DMS53 treated with DMSO at 0.1 percent for 48 hours (cell line): ENCODE measurements around the gene TM4SF4.
A peak's percentile ranks its signal among the peaks of the same experiment; 100 is the strongest.

ENCODE experiments used
- DNase-seq: peaks from one replicate; lab custom pipeline; 2025; ENCODE audit not compliant: unreplicated experiment; lab: John Stamatoyannopoulos, UW

Gene TM4SF4

DNA sequence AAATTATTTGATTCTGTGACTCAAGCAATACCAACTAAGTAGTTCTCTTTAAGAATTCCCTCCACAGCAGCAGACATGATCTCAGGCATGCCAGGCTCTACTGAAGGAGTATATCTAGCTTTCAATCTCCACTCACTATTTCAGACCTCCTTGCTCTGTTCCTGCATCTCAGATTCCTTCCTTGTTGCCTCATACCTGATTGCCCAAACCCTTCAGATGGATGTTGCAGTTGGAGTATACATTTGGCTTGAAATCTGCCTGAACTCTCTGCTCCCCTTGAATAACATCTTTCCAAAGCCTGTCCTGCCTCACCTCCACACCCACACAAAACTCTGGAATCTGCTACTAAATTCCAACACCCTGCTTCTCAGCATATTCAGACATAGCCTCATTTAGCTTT, 19.8 kb upstream of the TM4SF4 start:
- DNase-seq = no peak

DNA sequence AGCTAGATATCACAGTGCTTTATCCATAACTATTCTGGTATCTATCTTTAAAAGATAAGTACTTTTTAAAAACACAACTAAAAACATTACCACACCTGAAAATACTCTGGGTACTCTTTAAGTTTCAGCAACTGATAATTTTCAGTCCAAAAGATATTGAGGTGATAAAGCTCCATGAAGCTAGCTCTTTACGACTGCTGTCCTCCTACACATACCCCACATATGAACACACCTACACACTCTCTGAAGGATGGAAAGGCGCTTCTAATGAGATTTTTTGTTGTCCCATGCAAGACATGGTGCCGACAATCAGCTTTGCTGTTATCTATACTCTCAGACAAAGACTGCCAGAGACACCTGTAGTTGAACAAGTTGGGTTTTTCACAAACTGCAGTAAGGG, 19.1 kb upstream of the TM4SF4 start:
- no peak for DNase-seq

DNA sequence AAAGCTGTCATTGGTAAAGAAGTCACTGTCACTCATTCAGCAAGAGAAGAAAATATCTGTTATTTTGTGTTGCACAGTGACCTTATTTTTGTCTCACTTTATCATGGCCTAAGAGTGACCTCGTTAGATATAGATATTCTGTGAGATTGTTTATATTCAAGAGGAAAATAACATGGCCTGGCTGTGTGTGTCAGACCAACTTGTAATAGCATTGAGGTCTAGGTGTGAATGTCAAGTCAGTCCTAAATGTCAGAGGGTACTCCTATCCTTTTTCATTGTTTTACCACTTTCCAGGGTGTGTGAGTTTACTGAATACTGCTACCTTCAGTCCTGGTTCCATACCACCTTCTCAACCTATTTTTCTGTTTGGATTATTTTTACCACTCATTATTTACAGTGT, 18.5 kb upstream of the TM4SF4 start:
- DNase-seq = no peak

DNA sequence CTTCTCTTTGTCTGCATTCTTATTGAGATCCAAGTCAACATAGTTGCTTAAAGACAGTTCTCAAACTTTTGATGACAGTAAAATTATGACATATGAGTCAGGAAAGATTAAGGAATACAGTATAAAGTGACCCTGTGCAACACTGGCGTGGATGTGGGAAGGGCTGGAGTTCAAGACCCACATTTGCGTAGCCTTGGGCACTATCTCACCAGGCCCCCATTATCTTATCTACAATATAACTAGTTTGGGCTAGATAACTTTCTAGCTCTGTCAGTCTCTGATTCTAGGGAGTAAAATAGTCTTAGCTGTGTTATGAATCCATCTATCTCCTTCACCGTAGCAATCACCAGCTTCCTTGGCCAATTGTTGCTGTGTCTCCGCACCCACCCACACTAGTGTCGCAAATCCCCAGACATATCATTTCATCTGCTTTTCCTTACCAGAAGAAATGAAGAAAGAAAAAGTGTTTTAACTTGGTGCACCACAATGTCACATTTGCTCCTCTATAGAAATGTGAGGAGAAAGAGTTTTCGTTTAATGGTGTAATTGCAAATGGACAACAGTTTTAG, 14.9 kb upstream of the TM4SF4 start:
- no peak for DNase-seq

DNA sequence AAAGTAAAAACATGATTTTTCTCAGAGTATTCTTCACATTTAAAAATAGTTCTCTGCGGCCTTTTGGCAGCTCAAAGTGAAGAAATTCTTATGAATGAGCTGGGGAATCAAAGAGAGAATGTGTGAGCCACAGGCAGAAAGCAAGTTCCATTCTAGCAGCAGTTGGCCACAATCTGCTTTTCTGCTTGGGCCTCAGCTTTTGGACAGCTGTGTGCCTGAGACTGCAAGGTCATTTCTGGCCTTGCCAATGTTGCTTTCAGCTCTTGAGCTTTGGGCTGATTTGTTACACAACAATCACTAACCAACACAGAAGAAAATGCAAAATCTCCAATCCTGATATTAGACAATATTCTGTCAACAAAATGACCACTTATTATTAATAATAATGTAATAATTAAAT, 14.4 kb upstream of the TM4SF4 start:
- no peak for DNase-seq

DNA sequence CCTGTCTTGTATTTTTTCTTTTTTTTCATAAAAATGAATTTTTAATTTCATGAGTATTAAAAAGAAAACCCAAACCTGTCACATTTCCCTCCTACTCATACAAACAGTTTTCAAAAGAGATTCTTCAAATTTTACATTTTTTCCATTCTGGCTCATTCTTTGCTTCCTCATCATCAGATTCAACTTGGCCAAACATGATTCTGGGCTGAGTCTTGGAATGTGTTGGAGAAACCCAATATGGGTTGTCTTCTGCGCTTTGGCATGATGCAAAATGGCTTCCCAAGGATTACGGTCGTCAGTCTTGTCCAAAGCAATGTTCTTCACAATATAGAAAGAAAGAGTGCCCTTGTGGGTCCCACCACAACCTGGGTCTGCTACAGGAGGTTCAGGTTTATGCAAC, 12.4 kb upstream of the TM4SF4 start:
- no peak for DNase-seq

DNA sequence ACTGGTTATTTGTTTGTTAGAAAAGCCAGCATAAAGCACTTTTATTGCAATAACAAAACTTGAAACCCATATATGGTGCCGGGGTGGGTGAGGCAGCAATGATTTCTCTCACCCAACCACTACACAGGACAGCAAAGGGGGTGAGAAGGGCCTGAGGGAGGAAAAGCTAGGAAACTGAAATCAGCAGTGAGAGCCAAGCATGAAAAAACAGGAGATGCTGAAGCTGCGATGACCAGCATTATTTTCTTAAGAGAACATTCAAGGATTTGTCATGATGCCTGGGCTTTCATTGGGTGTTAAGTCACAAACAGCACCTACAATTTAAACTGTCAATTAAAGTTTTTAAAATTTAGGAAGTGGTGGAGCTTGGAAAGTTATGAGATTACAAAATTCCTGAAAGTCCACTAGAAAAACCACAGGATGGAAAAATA, 11.9 kb upstream of the TM4SF4 start:
- no peak for DNase-seq

DNA sequence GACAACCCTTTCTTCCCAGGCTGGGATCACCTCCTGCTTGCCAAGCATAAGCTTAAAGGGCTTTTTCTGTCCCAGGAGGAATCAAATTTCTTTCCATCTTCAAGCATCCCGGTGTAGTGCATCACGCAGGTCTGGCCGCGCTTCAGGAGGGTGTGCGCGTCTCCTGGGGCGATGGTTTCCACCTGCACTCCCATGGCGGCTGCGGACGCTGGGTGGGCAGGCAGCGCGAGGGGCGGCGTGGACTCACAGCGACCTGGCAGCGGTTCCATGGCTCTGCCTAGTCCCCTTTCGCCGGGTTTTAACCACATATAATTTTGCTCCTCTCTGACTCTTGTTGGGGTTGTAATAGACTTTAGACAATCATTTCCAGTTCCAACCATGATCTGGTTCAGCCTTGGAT, 10.6 kb upstream of the TM4SF4 start:
- DNase-seq = no peak

DNA sequence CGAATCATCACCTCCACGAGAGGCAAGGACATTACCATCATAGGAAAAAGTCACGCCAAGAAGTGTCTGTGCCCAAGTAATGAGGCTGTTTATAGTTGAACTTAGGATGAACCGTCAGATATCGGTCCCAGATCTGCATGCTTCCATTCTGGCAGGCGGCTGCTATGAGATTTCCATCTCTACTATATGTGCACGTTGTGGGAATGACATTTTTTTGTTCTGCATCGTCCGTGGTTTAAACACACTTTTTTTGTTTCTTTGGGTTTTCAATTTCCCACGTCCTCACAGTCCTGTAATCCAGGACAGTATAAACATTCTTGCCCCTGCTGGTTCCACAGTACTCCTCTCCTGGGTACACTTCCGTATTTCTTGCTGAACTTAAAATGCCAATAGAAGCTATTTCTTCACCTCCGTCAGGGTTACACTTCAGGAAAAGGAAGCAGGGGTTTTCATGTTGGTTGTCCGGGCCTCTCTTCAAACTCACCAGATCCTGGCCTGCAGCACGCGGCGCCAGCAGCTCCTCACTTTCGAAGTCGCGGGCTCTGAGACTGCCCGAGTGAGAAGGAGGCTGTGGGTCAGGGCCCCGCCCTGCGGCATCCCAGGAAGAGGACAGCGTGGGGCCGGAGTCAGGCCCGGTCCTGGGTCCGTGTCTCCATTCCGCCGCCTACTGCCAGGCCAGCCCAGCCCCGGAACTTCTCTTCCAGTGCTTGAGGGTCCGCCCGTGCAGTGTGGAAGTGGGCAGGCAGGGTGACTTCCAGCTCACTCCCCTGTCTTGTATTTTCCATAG, 9.8 kb upstream of the TM4SF4 start:
- no peak for DNase-seq

DNA sequence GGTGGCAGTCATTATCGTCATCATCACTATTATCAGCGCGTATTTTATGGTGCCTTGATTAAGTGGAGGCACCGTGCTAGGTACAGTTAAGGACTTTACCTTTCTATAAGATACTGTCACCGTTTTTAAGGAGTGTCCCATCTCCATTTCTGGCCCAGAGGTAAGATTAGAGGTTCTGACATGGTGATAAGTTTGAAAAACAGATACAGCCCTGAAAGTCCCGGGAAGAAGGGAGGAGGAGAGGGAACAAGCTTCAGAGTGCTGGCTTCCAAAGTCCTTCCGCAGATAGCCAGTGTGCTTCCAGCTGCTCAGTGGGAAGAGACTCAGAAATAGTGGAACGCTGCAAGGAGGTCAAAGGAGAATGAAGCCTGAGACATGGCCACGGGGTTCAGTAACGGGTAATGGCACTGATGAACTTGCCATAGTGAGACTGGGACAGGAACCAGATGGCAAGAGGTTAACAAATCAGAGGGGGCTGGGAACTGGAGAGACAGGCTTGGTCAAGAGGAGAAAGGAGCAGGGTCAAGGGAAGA, 9.1 kb upstream of the TM4SF4 start:
- no peak for DNase-seq

DNA sequence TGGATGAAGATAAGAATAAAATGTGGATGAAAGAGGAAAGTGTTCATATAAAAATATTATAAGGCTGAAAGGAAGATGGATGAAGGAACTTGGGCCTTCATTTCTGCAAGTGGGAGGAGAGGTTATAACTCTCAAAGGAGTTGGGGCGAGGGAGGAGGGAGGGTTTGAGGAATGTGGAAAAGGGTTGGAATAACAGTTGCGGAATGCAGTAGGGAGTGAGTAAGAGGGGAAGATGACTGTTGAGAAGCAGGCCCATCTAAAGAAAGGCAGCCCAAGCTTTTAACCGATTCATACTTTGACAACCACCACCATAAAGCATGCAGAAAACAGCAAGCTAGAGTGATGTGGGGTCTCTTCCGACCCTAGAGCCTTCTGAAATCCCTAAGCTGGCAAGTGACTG, 8.3 kb upstream of the TM4SF4 start:
- no peak for DNase-seq

DNA sequence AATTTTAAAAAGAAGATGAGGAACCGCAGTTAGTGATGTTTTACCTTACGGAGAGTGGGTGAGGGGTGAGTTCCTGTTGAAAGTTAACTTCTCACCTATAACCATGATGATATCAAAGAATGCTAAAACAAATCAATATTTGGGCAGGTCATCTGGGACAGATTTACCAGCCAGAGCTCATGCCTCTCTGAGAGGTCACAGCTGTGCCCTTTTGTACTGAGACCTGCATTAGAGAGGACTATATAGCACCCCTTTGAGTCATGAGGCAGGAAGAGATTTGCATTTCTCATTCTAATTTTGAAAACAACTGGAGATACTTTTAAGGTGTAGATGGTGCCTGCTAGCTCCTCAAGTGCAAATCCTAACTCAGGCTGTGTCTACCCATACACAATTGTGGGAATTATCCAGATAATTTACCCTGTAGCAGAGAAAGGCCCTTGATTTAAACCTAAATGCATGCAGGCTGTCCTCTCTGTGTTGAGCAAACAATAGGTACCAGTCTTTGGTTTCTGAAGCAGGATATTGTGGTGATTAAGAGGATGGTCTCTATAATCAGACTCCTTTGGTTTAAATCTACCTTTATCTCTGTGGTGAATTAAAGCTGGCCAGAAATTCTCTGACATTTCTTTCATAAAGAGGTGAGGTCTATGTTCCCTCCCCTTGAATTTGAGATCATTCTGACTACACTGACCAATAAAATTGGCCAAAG, 5.8 kb upstream of the TM4SF4 start:
- DNase-seq = no peak

DNA sequence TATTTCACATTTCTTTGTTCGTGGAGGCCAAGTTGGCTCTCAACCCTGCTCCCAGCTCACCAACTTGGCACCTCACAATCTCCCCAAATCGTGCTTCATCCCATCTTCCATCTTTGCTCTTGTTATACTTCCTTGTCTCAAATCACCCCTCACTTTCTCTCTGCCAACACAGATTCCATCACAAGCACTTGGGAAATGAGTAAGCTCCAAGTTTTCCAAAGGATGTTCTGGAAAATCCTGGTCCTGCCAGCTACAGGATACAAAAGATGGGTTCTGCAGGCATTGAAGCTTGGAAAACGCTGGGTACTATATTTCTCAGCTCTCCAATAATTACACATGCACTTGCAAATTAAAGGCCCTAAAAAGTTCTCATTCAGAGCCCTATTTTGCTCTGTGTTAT, 4.1 kb upstream of the TM4SF4 start:
- DNase-seq = no peak

DNA sequence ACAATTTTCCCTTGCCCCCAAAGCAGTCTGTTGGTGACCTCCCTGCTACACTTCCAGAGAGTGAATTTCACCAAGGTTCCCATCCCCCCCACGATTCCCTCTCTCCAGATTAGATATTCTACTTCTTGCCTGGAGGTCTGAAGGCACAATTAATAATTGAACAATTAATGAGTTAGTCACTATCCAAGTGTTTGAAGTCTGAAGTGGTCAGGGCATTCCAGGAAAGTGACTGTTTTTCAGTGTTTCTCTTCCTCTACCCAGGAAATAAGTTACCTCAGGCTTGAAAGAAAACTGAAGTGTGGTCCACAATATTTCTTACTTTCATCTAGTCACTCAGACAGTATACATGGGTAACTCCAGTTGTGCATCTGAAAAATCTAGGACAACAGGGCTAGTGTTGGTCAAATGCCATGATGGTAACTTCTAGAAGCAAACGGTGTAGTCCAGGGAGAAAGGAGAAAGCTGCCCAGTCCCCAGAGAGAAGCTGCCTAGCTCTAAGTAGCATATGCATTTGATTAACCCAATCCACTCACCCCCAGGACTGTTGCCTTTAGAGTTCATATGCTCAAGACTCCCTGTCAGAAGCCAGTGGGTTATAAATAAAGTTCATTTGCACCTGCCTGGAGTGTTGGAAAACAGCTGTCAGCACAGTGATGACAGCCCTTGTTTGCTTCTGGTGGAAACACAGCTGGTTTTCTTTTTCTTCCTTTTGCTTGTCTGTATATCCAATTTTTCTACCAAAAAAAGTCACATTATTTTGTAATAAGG, 2.3 kb upstream of the TM4SF4 start:
- DNase-seq = peak; percentile 13

DNA sequence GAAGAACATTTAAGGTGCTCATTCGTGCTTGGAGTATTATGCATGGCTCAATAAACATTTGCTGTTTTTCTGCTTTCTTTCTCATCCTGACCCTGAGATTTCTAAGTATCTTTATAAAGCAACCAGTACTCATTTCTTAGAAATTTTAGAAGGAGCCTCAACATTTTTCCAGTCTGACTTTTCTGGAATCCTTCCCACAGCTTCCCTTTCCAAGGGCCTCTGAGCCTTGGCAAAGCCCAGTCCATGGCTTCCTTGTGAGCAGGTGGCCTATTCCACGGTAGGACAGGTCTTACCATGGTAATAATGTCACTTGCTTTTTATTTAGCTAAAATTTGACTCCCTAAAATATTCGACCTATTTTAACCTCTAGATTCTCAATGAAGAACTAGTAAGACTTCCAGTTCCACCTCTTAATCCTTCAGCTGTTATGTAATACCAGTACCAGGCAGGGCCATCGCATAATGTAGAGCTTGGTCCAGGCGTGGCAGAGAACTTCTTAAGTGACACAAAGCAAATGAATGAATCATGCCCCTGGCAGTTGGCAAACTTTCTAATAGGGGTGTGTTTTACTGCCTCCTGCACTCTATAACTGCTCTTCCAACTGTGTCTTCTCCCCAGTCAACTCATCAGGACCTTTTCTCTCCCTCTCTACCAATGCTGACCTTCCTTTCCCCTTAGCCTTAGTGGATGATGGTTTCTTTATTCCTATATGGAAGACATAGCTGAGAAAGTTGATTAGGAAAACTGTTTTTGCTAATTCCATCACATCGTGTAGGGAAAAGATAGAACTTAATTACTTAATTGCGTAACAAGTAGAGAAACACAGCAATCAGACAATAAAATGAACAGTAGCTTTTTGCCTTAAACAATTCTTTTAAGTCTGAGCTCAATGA, 894 bp upstream of the TM4SF4 start:
- DNase-seq = peak; percentile 40

DNA sequence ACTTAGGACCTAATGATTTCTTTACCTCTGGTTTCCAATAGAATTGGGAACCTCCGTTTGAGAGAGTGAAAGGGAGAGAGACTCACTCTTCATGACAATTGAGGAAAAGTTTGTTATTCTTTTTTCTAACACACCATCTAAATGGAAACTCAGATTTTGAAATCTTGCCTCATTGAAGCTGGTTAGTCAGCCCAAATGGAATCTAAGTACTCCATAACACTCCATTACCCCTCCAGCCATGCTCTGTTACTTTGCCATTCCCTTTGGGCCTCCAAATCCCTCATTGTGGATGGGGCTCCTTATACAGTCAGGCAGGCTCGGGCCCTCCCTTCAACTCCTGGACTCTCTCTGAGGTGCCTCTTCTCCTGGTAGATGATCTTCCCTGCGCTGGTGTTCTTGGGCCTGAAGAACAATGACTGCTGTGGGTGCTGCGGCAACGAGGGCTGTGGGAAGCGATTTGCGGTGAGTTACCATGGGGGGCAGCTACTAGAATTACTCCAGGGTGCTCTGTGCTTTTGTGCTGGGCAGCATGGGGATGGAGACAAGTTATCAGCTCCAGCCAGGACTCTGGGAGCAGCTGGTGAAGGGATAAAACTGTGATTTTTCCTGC, 1.1 kb downstream of the TM4SF4 start:
- no peak for DNase-seq

DNA sequence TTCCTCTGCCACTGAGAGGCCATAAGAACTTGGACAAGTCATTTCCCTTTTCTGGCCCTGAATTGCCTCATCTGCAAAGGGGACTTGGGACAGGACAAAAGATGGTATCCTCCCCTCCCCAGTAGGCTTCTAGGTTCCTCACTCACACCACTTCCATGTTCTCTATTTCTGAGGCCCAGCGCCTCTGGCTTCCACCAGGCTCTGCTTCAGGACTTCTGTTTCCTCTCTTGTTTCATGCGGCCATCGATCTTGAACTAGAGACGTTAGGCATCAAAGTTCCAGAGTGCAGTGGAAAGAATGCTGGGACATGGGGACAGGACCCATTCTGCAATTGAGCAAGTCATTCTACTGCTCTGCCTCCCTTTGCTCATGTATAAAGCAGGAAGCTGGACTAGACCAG, 1.7 kb downstream of the TM4SF4 start:
- DNase-seq = no peak

DNA sequence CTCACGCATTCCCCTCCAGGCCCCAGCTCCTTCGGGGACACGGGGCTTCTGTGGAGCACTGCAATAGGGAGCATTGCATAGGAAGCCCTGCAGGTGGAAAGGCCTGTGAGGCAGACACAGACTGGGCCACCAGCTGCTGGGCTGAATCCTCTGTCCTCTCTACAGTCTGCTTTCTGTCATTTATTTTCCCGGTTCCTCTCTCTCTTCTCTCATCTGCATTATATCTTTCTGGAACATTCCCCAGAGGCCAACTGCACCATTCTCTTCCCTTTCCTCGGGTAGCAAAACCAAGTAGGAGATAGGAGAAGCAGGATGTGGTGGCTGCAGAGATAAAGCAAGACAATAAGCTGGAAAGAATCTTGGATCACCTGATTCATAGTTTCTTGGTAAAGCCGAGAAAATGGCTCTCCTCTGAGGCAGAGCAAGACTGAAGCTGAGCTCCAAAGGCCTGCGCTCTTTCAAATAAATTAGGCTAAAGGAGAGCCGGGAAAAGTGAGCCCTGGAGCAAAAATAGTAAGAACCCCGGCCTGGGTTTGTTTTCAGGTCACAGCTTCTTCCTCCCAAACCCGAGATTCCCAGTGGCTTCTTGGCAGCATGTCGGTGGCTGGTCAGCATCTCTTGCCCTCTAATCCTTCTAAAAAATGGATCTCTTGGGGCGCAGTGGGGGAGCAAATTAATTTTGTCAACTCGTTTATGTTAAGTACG, 5.3 kb downstream of the TM4SF4 start:
- DNase-seq = no peak

DNA sequence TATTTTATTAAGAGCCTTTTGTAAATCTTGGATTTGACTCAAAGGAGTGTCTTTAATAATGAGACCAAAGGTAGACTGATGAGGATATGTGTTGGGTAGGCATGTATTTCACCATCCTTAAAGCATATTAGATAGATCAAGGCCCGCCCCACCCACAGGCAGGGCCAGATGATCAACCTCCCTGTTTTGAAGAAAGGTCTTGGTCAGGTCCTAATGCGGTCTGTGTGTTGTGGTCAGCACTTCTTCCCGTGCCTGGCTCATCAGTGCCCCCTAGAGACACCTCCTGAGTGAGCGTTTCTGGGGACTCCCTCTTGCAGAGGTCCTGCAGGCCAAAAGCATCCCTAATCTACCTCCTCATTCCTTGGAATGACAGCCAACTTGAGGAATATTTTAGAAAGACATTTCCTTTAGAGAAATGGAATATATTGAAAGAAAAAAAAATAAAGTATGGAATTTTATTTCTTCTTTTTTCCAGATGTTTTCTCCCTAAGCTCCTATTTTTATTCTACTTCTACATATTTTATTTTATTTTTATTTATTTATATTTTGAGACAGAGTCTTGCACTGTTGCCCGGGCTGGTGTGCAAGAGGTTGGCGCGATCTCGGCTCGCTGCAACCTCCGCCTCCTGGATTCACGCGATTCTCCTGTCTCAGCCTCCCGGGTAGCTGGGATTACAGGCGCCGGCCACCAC, 6.0 kb downstream of the TM4SF4 start:
- peak; percentile 64 for DNase-seq
